GM21526 (cell line): ENCODE measurements around the gene ARID4A.
"Not testable (repeated sequence)": the region's sequence is repeated elsewhere in the genome, so short reads cannot be mapped to it uniquely, and the experiment has no call there.

Experiments
- ATAC-seq: cut with Tn5 transposase; IDR thresholded peaks from one replicate; pipeline ENCODE4 v1.9.1; 2021; ENCODE audit warnings: moderate library complexity; ENCODE audit not compliant: unreplicated experiment, low FRiP score

The ARID4A gene

GRCh38 chr14:58298477-58299400 lies at the start of gene ARID4A:
Gene ARID4A (plus strand): TSS chr14:58298555. CDS start chr14:58299855, 1,300 bp downstream.
- peak; percentile 13 for ATAC-seq

- ATAC-seq: no peak
Observed at GRCh38 chr14:58249611-58250010, 48.7 kb upstream of the ARID4A start.

GRCh38 chr14:58258156-58258555 lies 40.2 kb upstream of the ARID4A start:
- ATAC-seq: no peak

GRCh38 chr14:58262005-58262404 lies 36.4 kb upstream of the ARID4A start:
- not testable (repeated sequence) for ATAC-seq

- no peak for ATAC-seq
Observed at GRCh38 chr14:58265401-58265800, 33.0 kb upstream of the ARID4A start.

- no peak for ATAC-seq
Observed at GRCh38 chr14:58270628-58271027, 27.7 kb upstream of the ARID4A start.

- no peak for ATAC-seq
Observed at GRCh38 chr14:58272588-58273372, 25.6 kb upstream of the ARID4A start.

- no peak for ATAC-seq
Observed at GRCh38 chr14:58274881-58275280, 23.5 kb upstream of the ARID4A start.

- ATAC-seq: no peak
Observed at GRCh38 chr14:58275527-58276190, 22.7 kb upstream of the ARID4A start.

- ATAC-seq: no peak
Observed at GRCh38 chr14:58276208-58276607, 22.1 kb upstream of the ARID4A start.

GRCh38 chr14:58278177-58278576 lies 20.2 kb upstream of the ARID4A start:
- ATAC-seq: no peak

GRCh38 chr14:58280954-58281787 lies 17.2 kb upstream of the ARID4A start:
- peak; percentile 47 for ATAC-seq

GRCh38 chr14:58281969-58282368 lies 16.4 kb upstream of the ARID4A start:
- no peak for ATAC-seq

- no peak for ATAC-seq
Observed at GRCh38 chr14:58282925-58283593, 15.3 kb upstream of the ARID4A start.

GRCh38 chr14:58283730-58284129 lies 14.6 kb upstream of the ARID4A start:
- no peak for ATAC-seq

GRCh38 chr14:58285132-58285531 lies 13.2 kb upstream of the ARID4A start:
- no peak for ATAC-seq

GRCh38 chr14:58287607-58288042 lies 10.7 kb upstream of the ARID4A start:
- ATAC-seq: no peak

- no peak for ATAC-seq
Observed at GRCh38 chr14:58288106-58288792, 10.1 kb upstream of the ARID4A start.

GRCh38 chr14:58291646-58292045 lies 6.7 kb upstream of the ARID4A start:
- no peak for ATAC-seq
